GM21367 (cell line): Measurements from ENCODE around the gene CD22.

Experiments
- ATAC-seq: cut with Tn5 transposase; IDR thresholded peaks from one replicate; pipeline ENCODE4 v1.9.1; 2021; ENCODE audit not compliant: unreplicated experiment

The CD22 gene

DNA sequence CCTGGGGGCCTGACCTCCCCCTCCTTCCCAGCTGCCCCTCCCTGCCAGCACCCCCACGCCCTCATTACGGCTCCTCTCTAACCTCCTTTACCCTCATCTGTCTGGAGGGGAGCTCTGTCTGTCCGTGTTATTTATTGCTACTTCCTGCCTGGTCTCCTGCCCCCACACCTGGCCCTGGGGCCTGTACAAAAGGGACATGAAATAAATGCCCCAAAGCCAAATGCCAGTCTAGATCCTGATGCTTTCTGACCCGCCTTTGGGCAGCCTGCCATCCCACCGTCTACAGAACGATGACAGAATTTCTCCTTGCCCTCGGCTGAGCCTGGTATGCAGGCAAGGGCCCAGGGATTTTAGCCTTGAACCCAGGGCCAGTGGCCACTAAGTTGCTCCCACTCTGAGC lies 15.4 kb upstream of the CD22 start:
- no peak for ATAC-seq

GRCh38 chr19:35314031-35314430 lies 15.0 kb upstream of the CD22 start:
- ATAC-seq, result no peak

- ATAC-seq, result no peak
These were observed 14.0 kb upstream of the CD22 start for GRCh38 chr19:35314858-35315470.

DNA sequence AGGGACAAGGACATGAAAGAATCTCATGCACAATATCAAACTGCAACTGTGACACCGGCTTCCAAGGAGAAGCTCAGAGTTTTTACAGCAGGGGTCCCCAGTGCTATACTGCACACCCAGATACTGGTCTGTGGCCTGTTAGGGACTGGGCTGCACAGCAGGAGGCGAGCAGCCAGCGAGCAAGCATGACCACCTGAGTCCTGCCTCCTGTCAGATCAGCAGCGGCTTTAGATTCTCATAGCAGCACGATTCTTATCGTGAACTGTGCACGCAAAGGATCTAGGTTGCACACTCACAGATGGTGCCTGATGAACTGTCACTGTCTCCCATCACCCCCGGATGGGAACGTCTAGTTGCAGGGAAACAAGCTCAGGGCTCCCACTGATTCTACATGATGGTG lies 13.1 kb upstream of the CD22 start:
- no peak for ATAC-seq

GRCh38 chr19:35316560-35316959 lies 12.4 kb upstream of the CD22 start:
- ATAC-seq, result no peak

DNA sequence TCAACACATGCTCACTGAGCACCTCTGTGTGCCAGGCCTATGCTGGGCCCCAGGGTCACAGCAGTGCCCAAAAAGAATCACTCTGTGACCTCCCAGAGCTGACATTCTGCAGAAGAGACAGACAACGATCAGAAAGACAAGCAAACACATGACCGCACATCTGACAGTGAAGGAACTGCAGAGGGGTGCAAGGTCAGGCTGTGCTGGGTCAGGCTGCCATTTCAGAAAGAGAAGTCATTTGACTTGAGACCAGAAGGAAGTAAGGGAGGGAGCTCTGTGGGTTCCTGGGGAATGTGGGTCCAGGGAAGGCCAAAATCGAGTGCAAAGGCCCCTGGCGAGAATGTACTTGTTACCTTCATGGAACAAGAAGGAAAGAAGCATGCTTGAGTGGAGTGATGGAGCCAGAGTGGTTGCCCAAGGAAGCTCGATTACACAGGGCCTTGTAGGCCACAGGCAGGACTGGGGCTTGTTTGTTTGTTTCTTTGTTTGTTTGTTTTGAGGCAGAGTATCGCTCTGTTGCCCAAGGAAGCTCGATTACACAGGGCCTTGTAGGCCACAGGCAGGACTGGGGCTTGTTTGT lies 11.4 kb upstream of the CD22 start:
- no peak for ATAC-seq

DNA sequence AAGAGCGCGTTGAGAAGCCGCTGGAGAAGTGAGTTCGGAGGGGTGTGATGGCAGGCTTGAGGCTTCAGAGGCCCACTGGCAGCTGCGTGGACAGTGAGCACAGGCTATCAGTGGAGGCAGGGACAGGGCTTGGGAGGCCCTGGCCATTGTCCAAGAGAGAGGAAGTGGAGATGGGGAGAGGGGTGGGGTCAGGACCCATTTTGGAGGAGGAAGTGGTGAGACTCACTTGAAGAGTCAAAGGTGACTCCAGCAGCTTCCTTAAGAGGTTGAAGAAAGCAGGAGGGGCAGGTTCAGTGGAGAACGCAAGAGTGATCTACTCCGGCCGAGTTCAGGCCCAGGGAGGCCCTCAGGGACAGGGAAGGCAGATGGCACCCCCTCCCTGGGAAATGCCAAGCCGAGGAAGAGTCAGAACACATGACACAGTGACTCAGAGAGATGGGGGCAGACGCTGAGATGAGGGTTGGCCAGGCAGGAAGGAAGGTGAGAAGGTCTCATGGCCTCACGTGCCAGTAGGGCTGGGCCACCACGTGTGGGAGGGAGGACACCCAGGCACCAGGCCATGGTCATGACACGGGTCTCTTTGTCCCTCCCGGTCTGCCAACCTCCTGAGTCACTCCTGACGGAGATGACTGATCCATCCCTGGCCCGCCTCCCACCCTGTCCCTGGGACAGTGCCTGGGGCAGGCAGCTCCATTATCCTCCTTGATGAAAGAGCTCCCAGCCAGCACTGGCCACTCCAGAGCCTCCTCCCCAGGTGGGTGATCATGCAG lies 10.1 kb upstream of the CD22 start:
- no peak for ATAC-seq

- no peak for ATAC-seq
These were observed 8.8 kb upstream of the CD22 start for GRCh38 chr19:35320065-35320713.

DNA sequence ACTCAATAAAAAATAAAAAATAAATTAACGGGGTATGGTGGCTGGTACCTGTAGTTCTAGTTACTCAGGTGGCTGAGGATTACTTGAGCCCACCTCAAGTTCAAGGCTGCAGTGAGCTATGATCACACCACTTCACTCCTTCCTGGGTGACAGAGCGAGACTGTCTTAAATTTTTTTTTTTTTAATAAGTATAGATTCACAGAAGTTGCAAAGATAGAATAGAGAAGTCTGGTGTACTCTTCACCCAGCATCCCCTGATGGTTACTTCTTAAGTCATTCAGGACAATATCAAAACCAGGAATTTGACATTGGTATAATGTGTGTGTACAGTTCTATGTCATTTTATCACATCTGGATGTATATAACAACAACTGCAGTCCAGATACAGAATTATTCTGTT lies 7.7 kb upstream of the CD22 start:
- ATAC-seq, result no peak

- no peak for ATAC-seq
These were observed 7.0 kb upstream of the CD22 start for GRCh38 chr19:35322014-35322413.

GRCh38 chr19:35327642-35328041 lies 1.3 kb upstream of the CD22 start:
- no peak for ATAC-seq

DNA sequence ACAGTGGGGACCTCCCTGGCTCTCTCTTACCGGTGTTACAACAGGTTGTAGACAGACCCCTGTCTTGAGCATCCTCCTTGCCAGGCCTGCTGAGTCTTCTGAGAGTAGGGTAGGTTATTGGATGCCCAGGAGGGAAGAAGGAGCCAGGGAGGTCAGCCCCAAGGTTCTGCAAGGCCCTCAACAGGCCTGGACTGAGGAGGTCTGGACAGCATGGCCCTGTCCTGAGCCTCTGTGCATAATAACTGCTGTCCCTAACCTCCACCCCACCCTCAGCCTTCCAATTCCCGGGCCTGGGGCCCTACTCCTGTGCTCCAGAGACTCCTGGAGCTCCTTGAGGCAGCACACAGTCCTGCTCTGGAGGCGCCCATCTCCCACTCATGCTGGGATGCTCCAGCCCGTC lies 336 bp downstream of the CD22 start:
- no peak for ATAC-seq

- peak; percentile 40 for ATAC-seq
These were observed 1.5 kb downstream of the CD22 start for GRCh38 chr19:35330475-35330874.

DNA sequence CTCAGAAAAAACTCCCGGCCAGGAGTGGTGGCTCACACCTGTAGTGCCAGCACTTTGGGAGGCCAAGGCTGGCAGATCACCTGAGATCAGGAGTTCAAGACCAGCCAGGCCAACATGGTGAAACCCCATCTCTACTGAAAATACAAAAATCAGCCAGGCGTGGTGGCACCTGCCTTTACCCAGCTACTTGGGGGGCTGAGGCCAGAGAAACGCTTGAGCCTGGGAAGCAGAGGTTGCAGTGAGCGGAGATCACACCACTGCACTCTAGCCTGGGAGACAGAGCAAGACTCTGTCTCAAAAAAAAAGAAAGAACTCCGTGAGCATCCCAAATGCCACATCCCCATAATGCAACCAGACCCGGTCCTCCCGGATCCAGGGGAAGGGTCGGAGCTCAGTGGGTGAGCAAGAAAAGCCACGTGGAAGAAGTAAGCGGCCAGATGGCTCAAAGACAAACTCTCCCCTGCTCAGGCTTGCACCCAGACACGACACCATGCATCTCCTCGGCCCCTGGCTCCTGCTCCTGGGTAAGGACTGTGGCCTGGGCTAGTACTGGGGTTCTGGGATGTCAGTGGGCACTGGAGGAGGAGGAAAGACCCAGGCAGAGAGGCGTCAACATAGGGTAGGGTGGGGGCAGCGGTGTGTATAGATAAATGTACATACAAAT lies 2.7 kb downstream of the CD22 start:
- no peak for ATAC-seq

DNA sequence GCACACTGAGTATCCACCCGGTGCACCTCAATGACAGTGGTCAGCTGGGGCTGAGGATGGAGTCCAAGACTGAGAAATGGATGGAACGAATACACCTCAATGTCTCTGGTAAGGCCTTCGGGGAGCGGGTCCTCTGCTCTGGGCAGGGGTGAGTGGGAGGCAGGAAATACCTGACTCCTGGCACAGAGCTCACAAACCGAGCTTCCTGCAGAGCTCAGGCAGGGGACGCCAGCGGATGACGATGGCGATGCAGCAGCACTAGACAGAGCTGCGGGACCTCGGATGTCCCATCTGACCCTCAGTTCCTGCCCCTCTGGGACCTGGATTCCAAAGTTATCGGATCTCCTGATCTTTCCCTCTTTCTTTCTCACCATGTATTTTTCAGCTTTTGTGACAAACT lies 3.8 kb downstream of the CD22 start:
- no peak for ATAC-seq

- ATAC-seq, result no peak
These were observed 5.3 kb downstream of the CD22 start for GRCh38 chr19:35334144-35334753.

GRCh38 chr19:35336166-35336955 lies 7.4 kb downstream of the CD22 start:
- no peak for ATAC-seq

DNA sequence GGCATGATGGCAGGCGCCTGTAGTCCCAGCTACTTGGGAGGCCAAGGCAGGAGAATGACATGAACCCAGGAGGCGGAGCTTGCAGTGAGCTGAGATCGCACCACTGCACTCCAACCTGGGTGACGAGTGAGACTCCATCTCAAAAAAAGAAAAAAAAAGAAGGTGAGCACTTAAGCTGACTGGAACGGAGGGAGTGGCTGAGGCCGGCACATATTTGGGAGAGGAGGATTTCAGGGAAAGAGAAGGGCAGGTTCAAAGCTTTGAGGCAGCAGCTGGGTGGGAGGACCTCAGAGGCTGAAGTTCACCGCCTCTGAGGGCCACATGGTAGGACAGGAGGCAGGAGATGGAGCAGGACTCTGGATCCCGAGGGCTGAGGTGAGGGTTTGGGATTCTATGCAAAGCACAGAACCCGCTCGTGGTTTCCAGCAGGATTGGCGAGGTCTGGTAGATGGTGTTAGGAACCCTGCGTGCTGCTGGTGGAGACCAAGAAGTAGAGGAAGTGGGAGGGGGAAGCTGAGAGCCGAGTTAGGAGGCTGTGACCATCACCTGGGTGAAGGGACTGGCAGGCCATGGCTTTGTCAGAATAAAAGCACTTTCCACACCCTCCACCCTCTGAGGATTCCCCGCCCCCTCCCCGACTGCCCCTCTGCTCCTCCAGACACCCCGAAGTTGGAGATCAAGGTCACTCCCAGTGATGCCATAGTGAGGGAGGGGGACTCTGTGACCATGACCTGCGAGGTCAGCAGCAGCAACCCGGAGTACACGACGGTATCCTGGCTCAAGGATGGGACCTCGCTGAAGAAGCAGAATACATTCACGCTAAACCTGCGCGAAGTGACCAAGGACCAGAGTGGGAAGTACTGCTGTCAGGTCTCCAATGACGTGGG lies 8.4 kb downstream of the CD22 start:
- ATAC-seq, result no peak

GRCh38 chr19:35337984-35338296 lies 9.0 kb downstream of the CD22 start:
- ATAC-seq, result no peak
